GM12801 (cell line): ENCODE results near the gene EPYC.

Experiments used
- TF ChIP-seq, protein P1 (sequence below): IDR thresholded peaks from one replicate; pipeline ENCODE4 v1.5.1; 2011; ENCODE audit warnings: control low read depth; ENCODE audit not compliant: insufficient read length; ENCODE audit errors: extremely low read depth

The EPYC gene, protein sequence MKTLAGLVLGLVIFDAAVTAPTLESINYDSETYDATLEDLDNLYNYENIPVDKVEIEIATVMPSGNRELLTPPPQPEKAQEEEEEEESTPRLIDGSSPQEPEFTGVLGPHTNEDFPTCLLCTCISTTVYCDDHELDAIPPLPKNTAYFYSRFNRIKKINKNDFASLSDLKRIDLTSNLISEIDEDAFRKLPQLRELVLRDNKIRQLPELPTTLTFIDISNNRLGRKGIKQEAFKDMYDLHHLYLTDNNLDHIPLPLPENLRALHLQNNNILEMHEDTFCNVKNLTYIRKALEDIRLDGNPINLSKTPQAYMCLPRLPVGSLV

DNA sequence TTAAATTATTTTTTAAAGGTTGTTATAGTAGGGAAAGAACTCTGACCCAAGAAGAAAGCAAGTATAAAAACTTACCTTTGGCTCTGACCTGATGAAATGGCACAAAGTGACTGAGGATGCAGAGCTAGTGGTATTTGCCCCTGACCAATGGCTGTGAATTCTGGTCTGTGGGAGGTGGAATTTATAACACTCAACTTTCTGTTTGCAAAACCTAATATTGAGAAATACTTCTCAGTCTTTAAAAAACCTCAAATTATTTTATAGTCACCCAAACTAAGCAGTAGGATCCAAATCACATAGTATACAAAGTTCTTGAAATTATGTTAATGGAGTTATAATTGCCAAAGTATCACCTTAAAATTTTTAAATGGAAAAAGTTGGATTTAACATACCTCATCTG, at the start of gene EPYC:
TSS of gene EPYC (minus strand) at position 101 of the 400 bp plus-strand sequence. CDS start 2,407 bp downstream, outside the sequence.
- TF ChIP-seq, protein P1, sequence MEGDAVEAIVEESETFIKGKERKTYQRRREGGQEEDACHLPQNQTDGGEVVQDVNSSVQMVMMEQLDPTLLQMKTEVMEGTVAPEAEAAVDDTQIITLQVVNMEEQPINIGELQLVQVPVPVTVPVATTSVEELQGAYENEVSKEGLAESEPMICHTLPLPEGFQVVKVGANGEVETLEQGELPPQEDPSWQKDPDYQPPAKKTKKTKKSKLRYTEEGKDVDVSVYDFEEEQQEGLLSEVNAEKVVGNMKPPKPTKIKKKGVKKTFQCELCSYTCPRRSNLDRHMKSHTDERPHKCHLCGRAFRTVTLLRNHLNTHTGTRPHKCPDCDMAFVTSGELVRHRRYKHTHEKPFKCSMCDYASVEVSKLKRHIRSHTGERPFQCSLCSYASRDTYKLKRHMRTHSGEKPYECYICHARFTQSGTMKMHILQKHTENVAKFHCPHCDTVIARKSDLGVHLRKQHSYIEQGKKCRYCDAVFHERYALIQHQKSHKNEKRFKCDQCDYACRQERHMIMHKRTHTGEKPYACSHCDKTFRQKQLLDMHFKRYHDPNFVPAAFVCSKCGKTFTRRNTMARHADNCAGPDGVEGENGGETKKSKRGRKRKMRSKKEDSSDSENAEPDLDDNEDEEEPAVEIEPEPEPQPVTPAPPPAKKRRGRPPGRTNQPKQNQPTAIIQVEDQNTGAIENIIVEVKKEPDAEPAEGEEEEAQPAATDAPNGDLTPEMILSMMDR: no peak

DNA sequence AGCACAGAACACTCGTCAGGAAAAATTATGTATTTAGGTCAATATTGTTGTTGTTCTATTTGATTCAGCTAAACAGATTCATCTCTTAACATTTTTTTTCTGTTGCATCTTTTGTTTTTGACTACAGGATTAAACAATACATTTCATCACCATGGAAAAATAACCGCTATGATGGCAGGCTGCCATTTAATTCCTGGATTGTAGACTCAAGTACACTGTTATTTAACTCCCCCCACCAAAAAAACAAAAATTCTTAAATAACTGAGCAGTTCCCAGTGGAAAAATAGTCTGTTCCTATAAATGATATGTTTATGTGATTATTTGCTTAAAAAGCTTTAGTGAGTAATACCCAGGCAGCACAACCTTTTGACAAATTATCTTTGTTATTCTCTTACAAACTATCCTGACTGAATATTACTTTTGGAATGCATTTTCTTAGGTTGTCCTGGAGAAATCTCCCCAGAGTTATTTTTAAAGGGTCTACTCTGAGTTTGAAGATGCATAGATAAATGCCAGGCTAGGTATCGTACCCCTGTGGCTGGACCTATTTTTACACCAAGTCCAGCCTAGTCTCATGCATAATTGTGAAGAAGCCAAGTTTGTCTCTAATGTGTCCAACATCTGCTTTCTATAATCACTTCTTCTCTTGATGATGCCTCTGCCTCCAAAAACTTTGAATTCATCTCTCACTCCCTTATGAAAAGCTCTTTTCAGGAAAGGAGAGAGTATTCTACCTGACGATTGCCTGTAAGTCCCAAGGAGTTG, 49.4 kb upstream of the EPYC start:
- TF ChIP-seq, protein P1: no peak

DNA sequence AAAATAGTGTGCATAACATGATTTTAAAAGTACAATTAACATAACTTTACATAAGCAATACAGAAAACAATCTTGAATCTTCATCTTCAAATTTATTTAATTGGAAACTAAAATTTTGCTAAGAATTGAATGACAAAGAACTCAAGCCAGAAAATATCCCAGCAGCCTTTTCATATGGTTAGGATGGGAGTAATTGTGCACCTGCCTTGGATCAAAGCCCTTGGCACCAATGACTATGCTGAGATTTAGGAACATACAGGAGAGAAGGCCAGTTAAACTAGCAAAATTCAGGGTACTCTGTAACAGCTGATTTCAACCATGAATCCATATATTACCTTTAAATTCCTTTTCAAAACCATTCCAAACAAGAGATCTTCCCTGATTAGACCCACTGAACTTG, 47.3 kb upstream of the EPYC start:
- TF ChIP-seq, protein P1: no peak

DNA sequence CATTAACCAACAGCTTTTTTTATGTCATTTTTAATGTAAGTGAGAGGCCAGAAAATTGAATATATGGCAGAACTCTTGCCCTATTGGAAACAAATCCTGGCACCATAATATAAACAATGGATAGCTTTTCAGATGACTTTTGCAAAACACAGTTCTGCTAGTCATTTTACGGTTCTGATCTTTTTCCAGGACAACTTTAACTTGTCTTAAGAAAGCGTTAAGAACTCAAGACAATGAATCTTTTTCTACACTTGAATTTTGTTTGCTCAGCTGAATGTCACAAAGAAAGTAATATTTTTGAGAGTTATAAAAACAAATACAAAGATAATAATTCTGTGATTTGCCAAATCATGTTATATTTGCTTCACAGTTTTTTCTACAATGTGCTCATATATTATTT, 39.8 kb upstream of the EPYC start:
- TF ChIP-seq, protein P1: no peak

DNA sequence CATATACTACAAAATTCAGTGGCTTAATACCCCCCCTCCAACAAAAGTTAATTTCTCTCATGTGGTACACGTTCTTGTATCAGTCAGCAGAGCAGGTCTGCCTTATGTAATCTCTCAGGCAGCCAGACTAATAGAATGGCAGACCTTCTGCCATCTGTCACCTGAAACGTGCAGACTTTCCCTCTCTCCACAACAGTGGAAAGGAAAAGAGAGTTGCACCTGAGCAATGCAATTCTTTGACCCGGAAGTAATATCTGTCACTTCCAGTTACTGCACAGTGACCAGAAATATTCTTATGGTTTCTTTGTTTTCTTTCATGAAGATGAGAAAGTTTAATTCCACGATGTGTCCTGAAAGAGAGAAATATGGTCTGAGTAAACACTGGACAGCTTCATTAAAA, 38.6 kb upstream of the EPYC start:
- TF ChIP-seq, protein P1: no peak

DNA sequence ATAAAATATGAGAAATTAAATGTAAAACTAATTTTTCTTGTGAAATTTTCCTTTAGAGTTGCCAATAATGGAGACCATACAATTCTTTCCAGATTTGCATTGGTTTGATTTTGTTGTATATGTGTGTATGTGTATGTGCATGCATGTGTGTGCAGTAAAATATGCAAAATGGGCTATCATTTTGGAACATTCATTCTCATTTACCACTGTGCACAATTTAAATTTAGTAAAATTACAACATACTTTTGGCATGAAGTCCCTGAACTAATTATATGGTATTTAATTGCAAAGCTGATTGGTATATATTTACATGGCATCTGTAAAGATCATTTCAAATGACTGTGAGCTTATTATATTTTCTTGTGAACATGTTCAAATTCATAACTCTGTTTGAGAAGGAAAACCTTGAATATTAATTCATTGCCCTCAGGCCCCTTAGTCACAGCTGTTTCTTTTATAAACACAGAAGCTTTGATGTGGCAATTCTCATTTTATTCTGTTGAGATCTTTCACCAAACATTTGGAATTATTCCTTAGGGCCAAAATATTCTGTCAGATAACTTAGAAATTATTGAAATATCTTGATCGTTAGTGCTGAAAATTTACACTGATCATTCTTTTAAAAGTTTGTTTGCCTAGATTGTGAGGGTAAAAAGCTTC, 35.5 kb upstream of the EPYC start:
- TF ChIP-seq, protein P1: no peak

DNA sequence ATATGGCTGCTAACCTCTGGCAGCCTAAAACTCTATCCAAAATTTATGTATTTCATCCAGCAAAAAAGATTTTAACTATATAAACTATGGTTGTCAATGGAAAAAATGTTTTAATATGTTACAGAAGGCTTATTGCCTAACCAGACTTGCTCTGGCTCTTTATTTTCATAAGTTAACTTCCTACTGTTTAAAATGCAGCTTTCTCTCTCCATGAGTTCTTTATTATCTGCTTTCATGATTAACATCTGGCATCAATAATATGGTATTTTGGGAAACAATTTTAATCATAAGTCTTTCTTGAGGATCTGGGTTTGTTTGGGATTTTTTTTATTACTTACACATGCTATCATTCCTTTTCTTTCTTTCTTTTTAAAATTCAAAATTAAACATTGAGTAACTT, 32.5 kb upstream of the EPYC start:
- TF ChIP-seq, protein P1: no peak
